ENCODE results near the gene UGT2B15. TPM values are rescaled to one million over a fixed set of nuclear protein-coding genes. Genes with fewer than 3 reads are reported as not detected.
"Not testable (repeated sequence)": the region's sequence is repeated elsewhere in the genome, so short reads cannot be mapped to it uniquely, and the experiment has no call there.

UGT2B15 gene
- total and polyA plus RNA-seq, 7 donors, result 0.36 to 24.5 (median 6.0) TPM; not detected in 4

DNA sequence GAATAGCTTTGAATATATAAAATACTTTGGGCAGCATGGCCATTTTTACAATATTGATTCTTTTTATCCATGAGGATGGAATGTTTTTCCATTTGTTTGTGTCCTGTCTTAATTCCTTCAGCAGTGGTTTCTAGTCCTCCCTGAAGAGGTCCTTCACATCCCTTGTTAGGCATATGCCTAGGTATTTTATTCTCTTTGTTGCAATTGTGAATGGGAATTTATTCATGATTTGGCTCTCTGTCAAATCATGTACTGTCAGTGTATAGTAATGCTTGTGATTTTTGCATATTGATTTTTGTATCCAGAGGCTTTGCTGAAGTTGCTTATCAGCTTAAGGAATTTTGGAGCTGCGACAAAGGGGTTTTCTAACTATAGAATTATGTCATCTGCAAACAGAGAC lies 18.5 kb downstream of the UGT2B15 start:
- Histone ChIP-seq H3K27me3 (no peaks in the 10 kb centered on the region), H3K36me3 (no peaks in the 10 kb centered on the region), H3K9me3 (no peaks in the 10 kb centered on the region), H3K27ac (no peak overlapping the region), H3K4me1 (no peaks in the 10 kb centered on the region), H3K4me3 (no peak overlapping the region)
- DNase-seq, result no peak
- TF ChIP-seq EP300 (IDR thresholded peaks at IDR 0.05) (no peak), POLR2A (IDR thresholded peaks at IDR 0.05) (no peak), POLR2AphosphoS5 (IDR thresholded peaks at IDR 0.05) (no peak)
- TF ChIP-seq, protein P1, sequence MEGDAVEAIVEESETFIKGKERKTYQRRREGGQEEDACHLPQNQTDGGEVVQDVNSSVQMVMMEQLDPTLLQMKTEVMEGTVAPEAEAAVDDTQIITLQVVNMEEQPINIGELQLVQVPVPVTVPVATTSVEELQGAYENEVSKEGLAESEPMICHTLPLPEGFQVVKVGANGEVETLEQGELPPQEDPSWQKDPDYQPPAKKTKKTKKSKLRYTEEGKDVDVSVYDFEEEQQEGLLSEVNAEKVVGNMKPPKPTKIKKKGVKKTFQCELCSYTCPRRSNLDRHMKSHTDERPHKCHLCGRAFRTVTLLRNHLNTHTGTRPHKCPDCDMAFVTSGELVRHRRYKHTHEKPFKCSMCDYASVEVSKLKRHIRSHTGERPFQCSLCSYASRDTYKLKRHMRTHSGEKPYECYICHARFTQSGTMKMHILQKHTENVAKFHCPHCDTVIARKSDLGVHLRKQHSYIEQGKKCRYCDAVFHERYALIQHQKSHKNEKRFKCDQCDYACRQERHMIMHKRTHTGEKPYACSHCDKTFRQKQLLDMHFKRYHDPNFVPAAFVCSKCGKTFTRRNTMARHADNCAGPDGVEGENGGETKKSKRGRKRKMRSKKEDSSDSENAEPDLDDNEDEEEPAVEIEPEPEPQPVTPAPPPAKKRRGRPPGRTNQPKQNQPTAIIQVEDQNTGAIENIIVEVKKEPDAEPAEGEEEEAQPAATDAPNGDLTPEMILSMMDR (IDR thresholded peaks at IDR 0.05), result no peak
- 87 to 97% methylated on average over 1 of the region's 1 CpG for WGBS, 2 donors
- intact Hi-C loops (cut with DNase I), result no loop called here

GRCh38 chr4:68630371-68630770 lies 40.1 kb downstream of the UGT2B15 start:
- Histone ChIP-seq H3K4me1 (no peaks in the 10 kb centered on the region), H3K4me3 (no peak overlapping the region), H3K27ac (no peak overlapping the region), H3K27me3 (no peaks in the 10 kb centered on the region), H3K36me3 (no peaks in the 10 kb centered on the region), H3K9me3 (no peaks in the 10 kb centered on the region)
- no peak for DNase-seq
- TF ChIP-seq POLR2AphosphoS5 (IDR thresholded peaks at IDR 0.05) (no peak), POLR2A (IDR thresholded peaks at IDR 0.05) (no peak), EP300 (IDR thresholded peaks at IDR 0.05) (no peak)
- TF ChIP-seq, protein P1 (IDR thresholded peaks at IDR 0.05), result no peak
- 90 to 95% methylated on average over 3 of the region's 3 CpGs for WGBS, 2 donors
- intact Hi-C loops (cut with DNase I), result no loop called here

- H3K9me3 ChIP-seq; H3K36me3 ChIP-seq; DNase-seq; H3K4me1 ChIP-seq; H3K27ac ChIP-seq; H3K27me3 ChIP-seq; H3K4me3 ChIP-seq; intact Hi-C loops (cut with DNase I): not testable (repeated sequence)
- WGBS, 2 donors, result 84% methylated on average over 2 of the region's 2 CpGs; no CpG with 5 or more reads in 1 of the 2 donors
These were observed 47.7 kb downstream of the UGT2B15 start for GRCh38 chr4:68622731-68623130.

DNA sequence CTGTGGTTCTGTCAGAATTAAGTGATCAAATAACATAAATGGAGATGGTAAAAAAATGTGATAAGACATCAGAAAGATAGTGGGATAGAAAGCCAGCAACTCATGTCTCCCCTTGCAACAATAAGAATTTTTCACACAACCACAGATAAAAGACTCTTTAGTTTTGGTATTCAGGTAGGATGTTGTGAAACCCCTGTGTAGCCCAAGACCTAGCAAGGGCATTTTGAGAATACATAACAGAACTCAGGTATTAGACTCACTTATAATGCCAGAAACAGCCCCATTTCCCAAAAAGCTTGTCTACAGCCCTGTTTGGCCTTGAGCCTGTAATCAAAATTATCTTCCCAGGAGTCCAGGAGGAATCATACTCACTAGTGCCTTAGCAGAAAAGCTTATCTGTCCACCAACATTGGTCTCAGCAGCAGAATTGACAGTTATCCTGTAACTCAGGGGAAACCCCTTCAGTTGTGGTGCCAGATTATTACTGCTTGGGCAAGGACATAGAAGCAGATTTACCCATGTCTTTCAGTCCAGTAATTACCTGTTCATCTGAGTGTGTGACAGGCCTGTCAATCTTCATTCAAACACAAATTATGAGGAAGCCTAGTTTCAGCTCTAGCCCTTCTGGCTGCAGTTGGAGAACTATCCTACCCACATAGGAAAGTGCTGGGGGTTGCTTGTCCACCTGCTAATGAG lies 53.3 kb downstream of the UGT2B15 start:
- TF ChIP-seq, protein P1 (IDR thresholded peaks at IDR 0.05), result no peak
- no peak for TF ChIP-seq POLR2A (IDR thresholded peaks at IDR 0.05)
- no peak for TF ChIP-seq EP300 (IDR thresholded peaks at IDR 0.05)
- no peak for TF ChIP-seq POLR2AphosphoS5 (IDR thresholded peaks at IDR 0.05)
- Histone ChIP-seq H3K9me3 (no peaks in the 10 kb centered on the region), H3K4me1 (no peaks in the 10 kb centered on the region), H3K27ac (no peak overlapping the region), H3K27me3 (no peaks in the 10 kb centered on the region), H3K4me3 (no peak overlapping the region), H3K36me3 (no peaks in the 10 kb centered on the region)
- intact Hi-C loops (cut with DNase I), result no loop called here
- no peak for DNase-seq

DNA sequence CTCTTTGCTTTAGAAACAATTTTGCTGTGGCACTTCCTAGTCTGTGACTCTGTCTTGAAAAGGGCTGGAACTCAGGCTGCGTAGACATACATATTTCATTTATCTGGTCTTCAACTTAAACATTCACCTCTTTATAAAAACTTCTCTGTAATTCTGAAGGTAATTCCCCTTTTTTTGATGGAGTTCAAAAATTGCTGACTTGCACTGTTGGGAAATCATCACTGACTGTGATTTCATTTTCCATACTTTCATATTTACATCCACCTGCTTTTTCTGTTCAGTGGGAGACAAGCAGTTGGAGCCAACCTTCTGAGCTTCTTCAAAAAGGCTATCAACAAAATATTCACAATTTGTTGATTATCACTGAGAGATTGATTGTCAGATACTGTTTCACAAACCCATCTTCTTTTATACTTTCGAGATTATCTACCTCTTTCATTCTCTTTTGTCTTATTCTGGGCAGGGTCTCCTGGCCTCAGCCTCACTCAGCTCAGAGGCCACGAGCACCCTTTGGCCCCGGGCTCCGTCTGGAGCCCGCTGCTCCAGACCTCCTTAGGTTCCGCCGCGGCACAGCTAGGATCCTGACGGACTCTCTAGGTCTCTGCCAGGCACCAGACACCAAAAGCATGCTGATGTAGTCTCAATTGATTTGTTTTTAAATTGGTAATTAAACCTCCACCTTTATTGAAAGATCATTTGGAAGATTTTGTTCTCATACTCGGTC lies 54.6 kb downstream of the UGT2B15 start:
- intact Hi-C loops (cut with DNase I), result no loop called here
- H3K27ac ChIP-seq, result no peak overlapping the region
- H3K36me3 ChIP-seq, result no peaks in the 10 kb centered on the region
- H3K4me1 ChIP-seq, result no peaks in the 10 kb centered on the region
- no peaks in the 10 kb centered on the region for H3K27me3 ChIP-seq
- 92% methylated on average over 11 of the region's 11 CpGs; no CpG with 5 or more reads in 1 of the 2 donors for WGBS, 2 donors
- no peak for DNase-seq
- no peaks in the 10 kb centered on the region for H3K9me3 ChIP-seq
- TF ChIP-seq EP300 (IDR thresholded peaks at IDR 0.05) (no peak), POLR2AphosphoS5 (IDR thresholded peaks at IDR 0.05) (no peak), POLR2A (IDR thresholded peaks at IDR 0.05) (no peak)
- no peak overlapping the region for H3K4me3 ChIP-seq
